Glutamatergic neuron (in vitro differentiated cells): Measurements from ENCODE around the gene JAKMIP2. TPM values are rescaled to one million over a fixed set of nuclear protein-coding genes. Genes with fewer than 3 reads are reported as not detected.
A peak's percentile ranks its signal among the peaks of the same experiment; 100 is the strongest.

ENCODE experiments used
- DNase-seq: peaks from one replicate; pipeline ENCODE4 v3.0.0; 2022
- H3K27ac Mint-ChIP-seq: one replicate; pipeline ENCODE4 v1.8.0; 2020; ENCODE audit warnings: mild to moderate bottlenecking, mixed read lengths, inconsistent platforms; ENCODE audit not compliant: unreplicated experiment
- H3K27me3 Mint-ChIP-seq: one replicate; pipeline ENCODE4 v1.8.0; 2020; ENCODE audit warnings: mild to moderate bottlenecking, moderate library complexity, mixed read lengths, inconsistent platforms; ENCODE audit not compliant: unreplicated experiment
- H3K36me3 Mint-ChIP-seq: one replicate; pipeline ENCODE4 v1.8.0; 2020; ENCODE audit warnings: mild to moderate bottlenecking, mixed read lengths, inconsistent platforms; ENCODE audit not compliant: unreplicated experiment
- H3K4me1 Mint-ChIP-seq: one replicate; pipeline ENCODE4 v1.8.0; 2020; ENCODE audit warnings: mild to moderate bottlenecking, low read depth, mixed read lengths, inconsistent platforms; ENCODE audit not compliant: unreplicated experiment
- H3K4me3 Mint-ChIP-seq: one replicate; pipeline ENCODE4 v1.8.0; 2020; ENCODE audit warnings: mild to moderate bottlenecking, mixed read lengths, inconsistent platforms; ENCODE audit not compliant: unreplicated experiment
- H3K9me3 Mint-ChIP-seq: one replicate; pipeline ENCODE4 v1.8.0; 2020; ENCODE audit warnings: mild to moderate bottlenecking, moderate library complexity, mixed read lengths, inconsistent platforms; ENCODE audit not compliant: unreplicated experiment
- CTCF ChIP-seq: fragments of 200-600 bp; sonication (generic); IDR thresholded peaks from one replicate; pipeline ENCODE4 v1.5.0; 2021; ENCODE audit not compliant: partially characterized antibody, unreplicated experiment
- total RNA-seq: library from RNA; stranded (reverse); fragmentation: NEBNext Ultra II Directional; extraction: Animal tissue kit (Norgen Biotek cat#: 25700); gene quantifications from one replicate; pipeline ENCODE4 v1.2.1, GENCODE V29; 2021; ENCODE audit not compliant: unreplicated experiment

The JAKMIP2 gene
- total RNA-seq, 1 donor from 2014 or later: 88.2 TPM

GRCh38 chr5:147748590-147748989 lies 33.9 kb downstream of the JAKMIP2 start:
- Mint-ChIP-seq H3K4me1 (peaks cover 53% of the 10 kb centered on the region), H3K27ac (no peak overlapping the region), H3K36me3 (no peaks in the 10 kb centered on the region), H3K4me3 (no peak overlapping the region), H3K9me3 (peaks cover 7% of the 10 kb centered on the region), H3K27me3 (peaks cover 4% of the 10 kb centered on the region)
- no peak for TF ChIP-seq CTCF
- no peak for DNase-seq

GRCh38 chr5:147746986-147747385 lies 35.5 kb downstream of the JAKMIP2 start:
- Mint-ChIP-seq H3K4me3 (no peak overlapping the region), H3K4me1 (peaks cover 55% of the 10 kb centered on the region), H3K9me3 (peaks cover 6% of the 10 kb centered on the region), H3K27me3 (peaks cover 2% of the 10 kb centered on the region), H3K36me3 (no peaks in the 10 kb centered on the region), H3K27ac (no peak overlapping the region)
- TF ChIP-seq CTCF: no peak
- no peak for DNase-seq

- Mint-ChIP-seq H3K4me1 (peaks cover 40% of the 10 kb centered on the region), H3K27me3 (no peaks in the 10 kb centered on the region), H3K36me3 (no peaks in the 10 kb centered on the region), H3K27ac (peak overlapping the region; percentile 64), H3K9me3 (peaks cover 1% of the 10 kb centered on the region), H3K4me3 (no peak overlapping the region)
- no peak for DNase-seq
- TF ChIP-seq CTCF: no peak
These were observed 38.7 kb downstream of the JAKMIP2 start for GRCh38 chr5:147743678-147744374.

- no peak for DNase-seq
- TF ChIP-seq CTCF: no peak
- no peaks in the 10 kb centered on the region for H3K36me3 Mint-ChIP-seq
- H3K27me3 Mint-ChIP-seq: no peaks in the 10 kb centered on the region
- H3K4me3 Mint-ChIP-seq: no peak overlapping the region
- peaks cover 1% of the 10 kb centered on the region for H3K9me3 Mint-ChIP-seq
- peaks cover 39% of the 10 kb centered on the region for H3K4me1 Mint-ChIP-seq
- H3K27ac Mint-ChIP-seq: no peak overlapping the region
These were observed 39.5 kb downstream of the JAKMIP2 start for GRCh38 chr5:147743012-147743411.

GRCh38 chr5:147742151-147742550 lies 40.4 kb downstream of the JAKMIP2 start:
- no peak for TF ChIP-seq CTCF
- Mint-ChIP-seq H3K9me3 (peaks cover 1% of the 10 kb centered on the region), H3K36me3 (no peaks in the 10 kb centered on the region), H3K4me1 (peaks cover 34% of the 10 kb centered on the region), H3K27me3 (no peaks in the 10 kb centered on the region), H3K27ac (no peak overlapping the region), H3K4me3 (no peak overlapping the region)
- no peak for DNase-seq
